Measurements from ENCODE around the gene ING1. TPM values are rescaled to one million over a fixed set of nuclear protein-coding genes. Genes with fewer than 3 reads are reported as not detected.
"Not testable (repeated sequence)": the region's sequence is repeated elsewhere in the genome, so short reads cannot be mapped to it uniquely, and the experiment has no call there.

The ING1 gene
- polyA plus RNA-seq, 3 donors: 10.1 to 16.0 (median 11.7) TPM

DNA sequence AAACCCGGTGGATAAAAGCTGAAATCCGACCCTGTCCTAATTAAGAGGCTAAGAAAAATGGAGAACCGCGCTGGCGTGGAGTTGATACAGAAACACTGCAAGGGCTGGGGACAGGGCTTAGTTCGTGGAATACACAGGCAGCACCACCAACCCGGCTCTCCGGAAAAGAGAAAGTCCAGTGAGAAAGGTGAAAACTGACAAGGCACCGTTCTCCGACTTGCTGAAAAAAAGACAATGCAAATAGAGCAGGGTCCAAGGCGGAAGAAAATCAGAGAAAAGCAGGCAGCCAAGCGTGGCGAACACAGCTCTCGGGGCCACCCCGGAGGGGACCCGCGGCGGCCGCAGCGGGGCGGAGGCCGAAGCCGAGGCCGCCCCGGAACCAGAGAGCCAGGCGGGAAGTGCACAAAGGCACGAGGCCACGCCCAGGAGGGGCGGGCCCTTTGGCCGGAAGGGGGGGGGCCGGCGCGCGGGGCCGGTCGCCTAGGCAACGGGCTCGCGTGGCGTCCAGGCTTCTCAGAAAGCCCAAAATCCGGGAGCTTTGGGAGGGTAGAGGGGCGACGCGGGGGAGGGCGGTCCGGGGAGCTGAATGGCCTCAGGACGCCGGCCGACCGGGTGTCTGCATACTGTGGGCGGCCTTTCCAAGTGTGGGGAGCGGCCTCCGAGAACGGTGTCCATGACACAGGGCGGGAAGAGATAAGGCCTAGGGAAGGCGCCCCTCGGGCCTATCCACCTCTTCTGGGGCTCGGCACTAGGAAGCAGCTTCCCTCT lies 1.2 kb upstream of the ING1 start:
- WGBS, 3 donors: 0 to 1% (median 0%) methylated on average over 46 to 58 of the region's 58 CpGs

DNA sequence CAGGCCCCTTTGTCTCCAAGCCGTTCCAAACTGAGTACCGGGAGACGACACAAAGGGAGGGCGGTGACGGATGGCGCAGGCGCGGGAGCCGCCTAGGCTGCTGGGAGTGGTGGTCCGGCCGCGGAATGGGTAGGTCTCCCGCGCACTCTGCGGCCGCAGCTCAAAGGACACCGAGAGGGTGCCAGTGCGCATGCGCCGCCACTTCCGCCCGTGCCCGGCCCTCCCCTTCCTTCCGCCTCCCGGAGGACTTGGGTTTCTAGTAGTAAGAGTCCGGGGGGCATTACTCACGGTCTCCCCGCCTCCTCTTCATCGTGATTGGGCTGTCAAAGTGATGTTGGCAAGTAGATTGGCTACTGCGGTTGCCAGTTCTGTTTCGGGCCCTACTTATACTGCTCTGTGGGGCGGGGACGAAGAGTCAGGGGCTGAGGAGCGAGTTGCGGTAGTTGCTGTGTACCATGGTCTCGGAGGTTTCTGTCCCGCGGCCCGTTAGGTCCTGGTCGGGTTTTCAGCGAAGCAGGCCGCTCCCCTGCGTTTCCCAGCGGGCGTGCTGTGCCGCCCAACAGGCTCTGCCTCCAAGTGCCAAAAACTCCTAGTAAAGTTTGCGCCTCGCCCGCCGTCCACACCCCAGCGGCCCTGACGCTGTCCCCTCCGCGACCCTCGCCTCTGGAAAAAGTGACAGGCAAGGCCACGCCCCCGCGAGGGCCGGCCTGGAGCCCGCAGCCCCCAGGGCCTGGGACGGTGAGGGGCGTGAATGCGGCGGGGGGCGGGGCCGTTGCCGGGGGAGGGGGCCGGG lies 455 bp upstream of the ING1 start:
- peak overlapping the region; percentile 85 for H3K27ac ChIP-seq (ENCODE audit: low read depth, low read length)
- WGBS, 3 donors: 0% methylated on average over 64 to 68 of the region's 68 CpGs

More for the DNA sequence above, 1.2 kb upstream of the ING1 start:
- peak overlapping the region; percentile 91 for H3K27ac ChIP-seq (ENCODE audit: low read depth, low read length)

DNA sequence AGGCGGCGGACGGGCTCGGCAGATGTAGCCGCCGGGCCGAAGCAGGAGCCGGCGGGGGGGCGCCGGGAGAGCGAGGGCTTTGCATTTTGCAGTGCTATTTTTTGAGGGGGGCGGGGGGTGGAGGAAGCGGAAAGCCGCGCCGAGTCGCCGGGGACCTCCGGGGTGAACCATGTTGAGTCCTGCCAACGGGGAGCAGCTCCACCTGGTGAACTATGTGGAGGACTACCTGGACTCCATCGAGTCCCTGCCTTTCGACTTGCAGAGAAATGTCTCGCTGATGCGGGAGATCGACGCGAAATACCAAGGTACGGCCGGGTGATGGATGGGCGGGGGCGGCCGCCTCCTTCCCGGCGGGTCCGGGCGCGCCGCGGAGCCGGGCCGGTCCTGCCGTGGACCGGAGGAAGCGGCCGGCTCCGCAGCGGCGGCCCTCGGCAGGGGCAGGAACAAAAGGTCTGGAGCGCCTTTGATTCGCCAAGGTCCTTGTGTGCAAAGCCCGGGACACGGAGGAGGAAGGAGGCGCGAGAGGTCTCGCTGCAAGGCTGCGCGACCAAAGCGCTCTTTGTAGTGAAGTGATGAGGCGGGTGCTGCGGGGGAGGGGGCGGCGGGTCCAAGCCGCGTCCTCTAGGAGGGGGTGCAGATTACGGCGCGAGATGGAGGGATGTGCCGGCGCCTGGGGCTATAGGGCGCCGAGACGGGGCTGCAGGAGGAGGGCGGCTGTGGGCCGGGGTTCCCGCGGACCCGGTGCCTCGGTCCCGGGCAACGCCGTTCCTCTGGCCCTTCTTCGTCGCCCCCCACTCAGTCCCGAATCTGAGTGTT lies 689 bp downstream of the ING1 start:
- 0 to 1% (median 0%) methylated on average over 70 to 86 of the region's 86 CpGs for WGBS, 3 donors
- peak overlapping the region; percentile 13 for H3K27ac ChIP-seq (ENCODE audit: low read depth, low read length)

- 0% methylated on average over 47 to 49 of the region's 49 CpGs for WGBS, 3 donors
- peak overlapping the region; percentile 13 for H3K27ac ChIP-seq (ENCODE audit: low read depth, low read length)
These were observed 1.4 kb downstream of the ING1 start for GRCh38 chr13:110714797-110715394.

DNA sequence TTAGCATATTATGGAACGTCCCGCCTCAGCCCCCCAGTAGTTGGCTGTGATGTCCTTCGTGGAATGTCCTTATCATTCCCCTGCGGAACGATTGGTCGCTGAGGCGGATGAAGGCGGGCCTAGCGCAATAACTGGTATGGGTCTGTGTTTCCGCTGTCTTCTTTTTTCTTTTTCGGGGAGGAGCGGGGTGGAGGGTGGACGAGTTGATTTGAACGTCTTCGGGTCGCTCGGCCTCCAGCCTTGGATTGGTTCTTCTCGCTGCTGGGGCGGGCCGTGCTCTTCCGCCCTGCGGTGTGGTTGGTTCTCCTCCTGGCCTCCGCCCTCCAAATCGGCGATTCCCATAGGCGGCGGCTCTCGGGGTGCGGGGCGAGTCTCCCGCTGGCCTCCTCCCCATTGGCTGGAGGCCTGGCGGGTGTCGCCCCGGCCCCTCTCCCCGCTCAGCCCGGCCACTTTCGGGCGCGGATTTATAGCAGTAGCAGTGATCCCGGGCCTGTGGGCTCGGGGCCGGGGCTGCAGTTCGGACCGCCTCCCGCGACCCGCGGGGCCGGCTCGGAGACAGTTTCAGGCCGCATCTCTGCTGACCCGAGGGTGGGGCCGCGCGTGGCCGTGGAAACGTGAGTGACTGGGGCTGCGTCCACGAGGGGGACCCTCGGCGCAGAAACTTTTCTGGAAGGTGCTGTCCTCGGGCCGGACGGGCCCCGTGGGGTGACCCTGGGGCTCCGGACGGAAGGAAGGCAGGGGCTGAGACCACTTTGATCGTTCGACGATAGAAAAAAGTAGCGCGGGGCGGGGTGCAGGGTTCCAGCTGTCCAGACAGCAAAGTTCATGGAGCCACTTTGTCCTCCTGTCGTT lies 2.1 kb downstream of the ING1 start:
- whole genome bisulfite sequencing, 3 donors: 0 to 1% (median 0%) methylated on average over 72 to 74 of the region's 74 CpGs
- peak overlapping the region; percentile 73 for H3K27ac ChIP-seq (ENCODE audit: low read depth, low read length)

DNA sequence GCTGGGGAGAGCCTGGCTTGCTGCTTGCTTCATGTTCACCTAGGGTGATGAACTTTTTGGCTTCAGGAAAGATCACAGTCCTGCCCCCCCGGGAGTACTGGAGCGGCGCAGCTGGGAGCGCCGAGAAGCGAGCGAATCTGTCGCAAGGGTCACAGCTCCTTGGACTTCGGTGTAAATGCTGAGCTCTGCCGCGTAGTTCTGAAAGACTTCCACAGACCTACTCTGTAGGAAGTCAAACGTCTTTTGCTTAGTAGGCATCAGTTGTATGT lies 2.7 kb downstream of the ING1 start:
- peak overlapping the region; percentile 73 for H3K27ac ChIP-seq (ENCODE audit: low read depth, low read length)
- 0 to 1% (median 0%) methylated on average over 12 of the region's 12 CpGs for WGBS, 3 donors

DNA sequence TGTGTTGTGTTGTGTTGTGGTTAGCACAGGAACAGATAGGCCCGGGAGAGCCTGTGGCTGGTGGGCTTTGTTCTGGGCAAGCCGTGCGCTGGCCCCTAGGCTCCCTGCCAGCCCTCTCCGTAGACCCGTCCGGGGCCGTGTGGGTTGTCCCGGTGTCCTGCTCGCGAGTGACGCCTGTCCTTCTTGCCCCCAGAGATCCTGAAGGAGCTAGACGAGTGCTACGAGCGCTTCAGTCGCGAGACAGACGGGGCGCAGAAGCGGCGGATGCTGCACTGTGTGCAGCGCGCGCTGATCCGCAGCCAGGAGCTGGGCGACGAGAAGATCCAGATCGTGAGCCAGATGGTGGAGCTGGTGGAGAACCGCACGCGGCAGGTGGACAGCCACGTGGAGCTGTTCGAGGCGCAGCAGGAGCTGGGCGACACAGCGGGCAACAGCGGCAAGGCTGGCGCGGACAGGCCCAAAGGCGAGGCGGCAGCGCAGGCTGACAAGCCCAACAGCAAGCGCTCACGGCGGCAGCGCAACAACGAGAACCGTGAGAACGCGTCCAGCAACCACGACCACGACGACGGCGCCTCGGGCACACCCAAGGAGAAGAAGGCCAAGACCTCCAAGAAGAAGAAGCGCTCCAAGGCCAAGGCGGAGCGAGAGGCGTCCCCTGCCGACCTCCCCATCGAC lies 5.7 kb downstream of the ING1 start:
- no peak overlapping the region for H3K27ac ChIP-seq (ENCODE audit: low read depth, low read length)
- 98% methylated on average over 61 of the region's 61 CpGs for WGBS, 3 donors

DNA sequence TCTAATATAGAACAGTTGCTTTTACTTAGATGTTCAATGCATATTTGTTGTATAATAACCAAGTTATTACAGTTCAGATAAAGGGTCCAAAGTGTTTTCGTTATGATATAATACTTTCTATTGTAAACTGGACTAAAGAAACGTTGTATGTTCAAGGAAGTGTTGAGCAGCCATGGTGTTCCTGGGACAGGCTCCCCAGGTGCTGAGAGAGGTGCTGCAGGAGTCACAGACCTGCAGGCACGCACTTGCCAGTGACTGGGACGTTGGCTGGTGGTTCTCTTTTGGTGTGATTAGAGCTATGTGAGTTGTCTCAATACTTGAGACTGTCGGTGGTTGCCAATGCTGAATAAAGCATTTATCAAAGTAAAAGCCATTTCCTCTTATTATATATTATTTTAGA lies 9.5 kb downstream of the ING1 start:
- 54 to 73% (median 71%) methylated on average over 5 of the region's 5 CpGs for WGBS, 3 donors
- no peak overlapping the region for H3K27ac ChIP-seq (ENCODE audit: low read depth, low read length)

GRCh38 chr13:110723598-110723997 lies 10.1 kb downstream of the ING1 start:
- 72 to 77% (median 74%) methylated on average over 8 of the region's 8 CpGs for WGBS, 3 donors
- H3K27ac ChIP-seq (ENCODE audit: low read depth, low read length): no peak overlapping the region

DNA sequence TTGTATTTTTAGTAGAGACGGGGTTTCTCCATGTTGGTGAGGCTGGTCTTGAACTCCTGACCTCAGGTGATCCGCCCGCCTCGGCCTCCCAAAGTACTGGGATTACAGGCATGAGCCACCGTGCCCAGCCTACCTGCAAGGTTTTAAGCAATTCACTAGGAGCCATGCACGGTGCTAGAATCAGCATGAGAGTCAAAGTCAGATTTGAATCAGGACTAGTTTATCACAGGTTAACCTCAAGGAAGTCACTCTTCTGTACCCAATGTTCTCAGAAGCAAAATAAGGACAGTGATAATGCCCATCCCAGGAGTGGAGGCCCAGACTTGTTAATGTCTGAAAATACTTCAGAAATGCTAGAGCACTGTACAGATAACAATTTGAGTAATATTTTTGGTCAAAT lies 12.7 kb downstream of the ING1 start:
- H3K27ac ChIP-seq (ENCODE audit: low read depth, low read length): not testable (repeated sequence)

DNA sequence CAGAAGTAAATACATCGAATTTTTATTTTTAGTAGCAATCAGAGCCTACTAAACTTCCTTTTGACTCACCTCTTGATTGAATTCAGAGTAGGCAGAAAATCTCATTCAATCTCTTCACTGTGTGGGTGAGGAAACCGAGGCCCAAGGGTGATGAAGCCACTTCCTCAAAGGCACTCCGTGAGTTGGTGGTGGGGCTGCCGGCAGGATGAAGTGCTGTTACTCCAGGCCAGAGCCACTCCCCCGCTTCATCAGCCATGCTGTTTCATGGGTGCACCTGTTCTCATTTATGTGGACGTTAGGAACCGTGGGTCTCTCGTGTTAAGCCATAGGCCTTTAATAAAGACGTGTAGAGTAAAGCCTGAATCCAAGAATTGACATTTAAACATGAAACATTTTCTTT lies 13.2 kb downstream of the ING1 start:
- H3K27ac ChIP-seq (ENCODE audit: low read depth, low read length): no peak overlapping the region
- 67 to 85% (median 72%) methylated on average over 9 of the region's 9 CpGs for WGBS, 3 donors

More for the DNA sequence above, 12.7 kb downstream of the ING1 start:
- WGBS, 3 donors: 90 to 96% (median 95%) methylated on average over 6 of the region's 6 CpGs

GRCh38 chr13:110731072-110731471 lies 17.6 kb downstream of the ING1 start:
- 96 to 99% (median 98%) methylated on average over 3 of the region's 3 CpGs for WGBS, 3 donors
- no peak overlapping the region for H3K27ac ChIP-seq (ENCODE audit: low read depth, low read length)

- WGBS, 3 donors: 90 to 92% (median 91%) methylated on average over 5 of the region's 5 CpGs
- no peak overlapping the region for H3K27ac ChIP-seq (ENCODE audit: low read depth, low read length)
These were observed 21.1 kb downstream of the ING1 start for GRCh38 chr13:110734561-110734960.

- no peak overlapping the region for H3K27ac ChIP-seq (ENCODE audit: low read depth, low read length)
These were observed 24.1 kb downstream of the ING1 start for GRCh38 chr13:110737555-110737954.

DNA sequence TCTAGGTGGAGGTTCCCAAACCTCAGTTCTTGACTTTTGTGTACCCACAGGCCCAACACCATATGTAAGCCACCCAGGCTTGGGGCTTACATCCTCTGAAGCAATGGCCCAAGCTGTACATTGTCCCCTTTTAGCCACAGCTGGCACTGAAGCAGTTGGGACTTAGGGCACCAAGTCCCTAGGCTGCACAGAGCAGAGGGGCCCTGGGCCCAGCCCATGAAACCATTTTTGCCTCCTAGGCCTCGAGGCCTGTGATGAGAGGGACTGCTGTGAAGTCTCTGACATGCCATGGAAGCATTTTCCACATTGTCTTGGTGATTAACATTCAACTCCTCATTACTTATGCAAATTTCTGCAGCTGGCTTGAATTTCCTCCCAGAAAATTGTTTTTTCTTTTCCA lies 30.2 kb downstream of the ING1 start:
- no peak overlapping the region for H3K27ac ChIP-seq (ENCODE audit: low read depth, low read length)
- 65 to 86% (median 81%) methylated on average over 1 of the region's 1 CpG for WGBS, 3 donors

- WGBS, 3 donors: 33 to 90% (median 81%) methylated on average over 1 of the region's 1 CpG
- no peak overlapping the region for H3K27ac ChIP-seq (ENCODE audit: low read depth, low read length)
These were observed 32.9 kb downstream of the ING1 start for GRCh38 chr13:110746438-110746837.

GRCh38 chr13:110748271-110748670 lies 34.8 kb downstream of the ING1 start:
- no peak overlapping the region for H3K27ac ChIP-seq (ENCODE audit: low read depth, low read length)
- 71 to 79% (median 76%) methylated on average over 4 of the region's 4 CpGs for WGBS, 3 donors
